Measurements from ENCODE around the gene SDR39U1.

DNA sequence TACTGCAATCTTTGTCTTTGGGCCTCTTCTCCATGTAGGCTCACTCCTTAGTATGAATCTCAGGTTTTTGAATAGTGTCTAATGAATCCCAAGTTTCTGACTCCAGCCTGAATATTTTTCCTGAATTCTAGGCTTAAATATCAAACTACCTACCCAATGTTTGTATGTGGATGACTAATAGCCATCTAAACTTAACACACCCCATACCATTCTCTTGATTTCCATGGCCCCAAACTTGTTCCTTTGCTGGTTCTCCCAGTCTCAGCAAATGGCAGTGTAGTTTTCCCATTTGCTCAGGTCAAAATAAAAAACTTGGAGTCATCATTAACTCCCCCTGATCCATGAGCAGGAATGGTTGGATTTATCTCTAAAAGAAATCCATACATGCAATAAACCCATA is 18.8 kb upstream of the SDR39U1 start:
- TF ChIP-seq, protein P1, sequence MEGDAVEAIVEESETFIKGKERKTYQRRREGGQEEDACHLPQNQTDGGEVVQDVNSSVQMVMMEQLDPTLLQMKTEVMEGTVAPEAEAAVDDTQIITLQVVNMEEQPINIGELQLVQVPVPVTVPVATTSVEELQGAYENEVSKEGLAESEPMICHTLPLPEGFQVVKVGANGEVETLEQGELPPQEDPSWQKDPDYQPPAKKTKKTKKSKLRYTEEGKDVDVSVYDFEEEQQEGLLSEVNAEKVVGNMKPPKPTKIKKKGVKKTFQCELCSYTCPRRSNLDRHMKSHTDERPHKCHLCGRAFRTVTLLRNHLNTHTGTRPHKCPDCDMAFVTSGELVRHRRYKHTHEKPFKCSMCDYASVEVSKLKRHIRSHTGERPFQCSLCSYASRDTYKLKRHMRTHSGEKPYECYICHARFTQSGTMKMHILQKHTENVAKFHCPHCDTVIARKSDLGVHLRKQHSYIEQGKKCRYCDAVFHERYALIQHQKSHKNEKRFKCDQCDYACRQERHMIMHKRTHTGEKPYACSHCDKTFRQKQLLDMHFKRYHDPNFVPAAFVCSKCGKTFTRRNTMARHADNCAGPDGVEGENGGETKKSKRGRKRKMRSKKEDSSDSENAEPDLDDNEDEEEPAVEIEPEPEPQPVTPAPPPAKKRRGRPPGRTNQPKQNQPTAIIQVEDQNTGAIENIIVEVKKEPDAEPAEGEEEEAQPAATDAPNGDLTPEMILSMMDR (IDR thresholded peaks at IDR 0.05; ENCODE audit: insufficient read depth, low read length) = no peak
- TF ChIP-seq, protein P2, sequence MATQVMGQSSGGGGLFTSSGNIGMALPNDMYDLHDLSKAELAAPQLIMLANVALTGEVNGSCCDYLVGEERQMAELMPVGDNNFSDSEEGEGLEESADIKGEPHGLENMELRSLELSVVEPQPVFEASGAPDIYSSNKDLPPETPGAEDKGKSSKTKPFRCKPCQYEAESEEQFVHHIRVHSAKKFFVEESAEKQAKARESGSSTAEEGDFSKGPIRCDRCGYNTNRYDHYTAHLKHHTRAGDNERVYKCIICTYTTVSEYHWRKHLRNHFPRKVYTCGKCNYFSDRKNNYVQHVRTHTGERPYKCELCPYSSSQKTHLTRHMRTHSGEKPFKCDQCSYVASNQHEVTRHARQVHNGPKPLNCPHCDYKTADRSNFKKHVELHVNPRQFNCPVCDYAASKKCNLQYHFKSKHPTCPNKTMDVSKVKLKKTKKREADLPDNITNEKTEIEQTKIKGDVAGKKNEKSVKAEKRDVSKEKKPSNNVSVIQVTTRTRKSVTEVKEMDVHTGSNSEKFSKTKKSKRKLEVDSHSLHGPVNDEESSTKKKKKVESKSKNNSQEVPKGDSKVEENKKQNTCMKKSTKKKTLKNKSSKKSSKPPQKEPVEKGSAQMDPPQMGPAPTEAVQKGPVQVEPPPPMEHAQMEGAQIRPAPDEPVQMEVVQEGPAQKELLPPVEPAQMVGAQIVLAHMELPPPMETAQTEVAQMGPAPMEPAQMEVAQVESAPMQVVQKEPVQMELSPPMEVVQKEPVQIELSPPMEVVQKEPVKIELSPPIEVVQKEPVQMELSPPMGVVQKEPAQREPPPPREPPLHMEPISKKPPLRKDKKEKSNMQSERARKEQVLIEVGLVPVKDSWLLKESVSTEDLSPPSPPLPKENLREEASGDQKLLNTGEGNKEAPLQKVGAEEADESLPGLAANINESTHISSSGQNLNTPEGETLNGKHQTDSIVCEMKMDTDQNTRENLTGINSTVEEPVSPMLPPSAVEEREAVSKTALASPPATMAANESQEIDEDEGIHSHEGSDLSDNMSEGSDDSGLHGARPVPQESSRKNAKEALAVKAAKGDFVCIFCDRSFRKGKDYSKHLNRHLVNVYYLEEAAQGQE (IDR thresholded peaks at IDR 0.05; ENCODE audit: insufficient replicate concordance, low read depth) = no peak
- TF ChIP-seq POLR2AphosphoS5 (IDR thresholded peaks at IDR 0.05; ENCODE audit: low read depth) (no peak), GABPA (IDR thresholded peaks at IDR 0.05; ENCODE audit: low read depth) (no peak)

All from HL-60 (cell line).